Astrocyte of the spinal cord (primary cell): ENCODE results near the gene MITF.

ENCODE experiments used
- DNase-seq: peaks from one replicate; pipeline ENCODE4 v3.0.0; 2011; ENCODE audit warnings: low read depth, low spot score
- H3K4me3 ChIP-seq: 2 replicates; pipeline ENCODE4 v1.5.1; 2011; ENCODE audit warnings: low read depth, mild to moderate bottlenecking, low read length, moderate library complexity
- CTCF ChIP-seq: IDR thresholded peaks from 2 replicates; pipeline ENCODE4 v1.5.1; 2012; ENCODE audit warnings: low read depth, mild to moderate bottlenecking, low read length, inconsistent platforms
- in situ Hi-C: cut with HindIII; loops from 2 replicates; pipeline ENCODE4 v1.10.0; 2017; ENCODE audit warnings: low sequenced_read_pairs

The MITF gene

GRCh38 chr3:69871251-69871650, 132.0 kb downstream of the MITF start:
- no peak overlapping the region for H3K4me3 ChIP-seq
- in situ Hi-C loops: no loop called here
- no peak for DNase-seq
- TF ChIP-seq CTCF: no peak

GRCh38 chr3:69871868-69872267, 132.6 kb downstream of the MITF start:
- H3K4me3 ChIP-seq: no peak overlapping the region
- in situ Hi-C loops: no loop called here
- no peak for DNase-seq
- no peak for TF ChIP-seq CTCF

GRCh38 chr3:69872783-69873378, 133.6 kb downstream of the MITF start:
- in situ Hi-C loops: no loop called here
- TF ChIP-seq CTCF: no peak

GRCh38 chr3:69876073-69876472, 136.8 kb downstream of the MITF start:
- in situ Hi-C loops: no loop called here

More at GRCh38 chr3:69872783-69873378, 133.6 kb downstream of the MITF start:
- no peak overlapping the region for H3K4me3 ChIP-seq
- DNase-seq: no peak

GRCh38 chr3:69878254-69878653, 139.0 kb downstream of the MITF start:
- H3K4me3 ChIP-seq: no peak overlapping the region
- DNase-seq: no peak
- in situ Hi-C loops: no loop called here
- no peak for TF ChIP-seq CTCF

More at GRCh38 chr3:69876073-69876472, 136.8 kb downstream of the MITF start:
- H3K4me3 ChIP-seq: no peak overlapping the region
- no peak for TF ChIP-seq CTCF
- DNase-seq: no peak

GRCh38 chr3:69879051-69879450, 139.8 kb downstream of the MITF start:
- in situ Hi-C loops: no loop called here
- DNase-seq: no peak
- no peak for TF ChIP-seq CTCF
- H3K4me3 ChIP-seq: no peak overlapping the region
